Upper lobe of left lung (tissue), 4 donors: ENCODE data around the gene ADGRL4.

Experiments used
- CTCF ChIP-seq, 6 experiments: fragments of 450-650 bp in 4 of 6; fragments of 200-600 bp in 2 of 6; sonication (generic) in 2 of 6; IDR thresholded peaks; one replicate each; pipeline ENCODE4 v1.5.1; 2016 to 2019; ENCODE audit warnings: antibody characterized with exemption in 6 of 6
- EP300 ChIP-seq, 4 donors: sonication (generic); formaldehyde crosslinking; IDR thresholded peaks; one replicate each; pipeline ENCODE4 v1.5.1; 2017; ENCODE audit warnings: antibody characterized with exemption in 4 of 4, control low read depth in 2 of 4
- POLR2AphosphoS5 ChIP-seq, 2 donors: sonication (generic); formaldehyde crosslinking; IDR thresholded peaks; one replicate each; pipeline ENCODE4 v1.5.1; 2017; ENCODE audit warnings: antibody characterized with exemption in 2 of 2

GRCh38 chr1:78902641-78903040 lies 103.9 kb downstream of the ADGRL4 start:
- no peak for TF ChIP-seq EP300 (IDR thresholded peaks at IDR 0.05)
- TF ChIP-seq CTCF (IDR thresholded peaks at IDR 0.05): no peak
- no peak for TF ChIP-seq POLR2AphosphoS5 (IDR thresholded peaks at IDR 0.05)
